ENCODE data around the gene RPRD1B.

The RPRD1B gene

GRCh38 chr20:37994512-37994911, 39.0 kb upstream of the RPRD1B start:
- DNase-seq (ENCODE audit: low read depth), result no peak
- H3K4me3 ChIP-seq (ENCODE audit: low read depth, low read length), result no peak overlapping the region
- TF ChIP-seq CTCF (IDR thresholded peaks at IDR 0.05; ENCODE audit: control insufficient read depth, extremely low read depth, insufficient read depth), result no peak

GRCh38 chr20:37995856-37996605, 37.5 kb upstream of the RPRD1B start:
- no peak for DNase-seq (ENCODE audit: low read depth)
- TF ChIP-seq CTCF (IDR thresholded peaks at IDR 0.05; ENCODE audit: control insufficient read depth, extremely low read depth, insufficient read depth), result no peak
- no peak overlapping the region for H3K4me3 ChIP-seq (ENCODE audit: low read depth, low read length)

GRCh38 chr20:37997516-37997915, 36.0 kb upstream of the RPRD1B start:
- TF ChIP-seq CTCF (IDR thresholded peaks at IDR 0.05; ENCODE audit: control insufficient read depth, extremely low read depth, insufficient read depth), result no peak
- no peak for DNase-seq (ENCODE audit: low read depth)
- H3K4me3 ChIP-seq (ENCODE audit: low read depth, low read length), result no peak overlapping the region

GRCh38 chr20:37999526-38000263, 33.9 kb upstream of the RPRD1B start:
- DNase-seq (ENCODE audit: low read depth), result no peak
- TF ChIP-seq CTCF (IDR thresholded peaks at IDR 0.05; ENCODE audit: control insufficient read depth, extremely low read depth, insufficient read depth), result no peak
- no peak overlapping the region for H3K4me3 ChIP-seq (ENCODE audit: low read depth, low read length)

GRCh38 chr20:38000293-38000692, 33.3 kb upstream of the RPRD1B start:
- H3K4me3 ChIP-seq (ENCODE audit: low read depth, low read length), result no peak overlapping the region
- TF ChIP-seq CTCF (IDR thresholded peaks at IDR 0.05; ENCODE audit: control insufficient read depth, extremely low read depth, insufficient read depth), result no peak
- DNase-seq (ENCODE audit: low read depth), result no peak

- TF ChIP-seq CTCF (IDR thresholded peaks at IDR 0.05; ENCODE audit: control insufficient read depth, extremely low read depth, insufficient read depth), result no peak
- no peak overlapping the region for H3K4me3 ChIP-seq (ENCODE audit: low read depth, low read length)
- DNase-seq (ENCODE audit: low read depth), result no peak
Observed at GRCh38 chr20:38001173-38001875, 32.2 kb upstream of the RPRD1B start.

Data from LNCaP clone FGC (cell line).